Right kidney (tissue), 1 donor: Measurements from ENCODE around the gene TRH.
"Not testable (repeated sequence)": the region's sequence is repeated elsewhere in the genome, so short reads cannot be mapped to it uniquely, and the experiment has no call there.

Experiments used
- DNase-seq: peaks from one replicate; pipeline ENCODE4 v3.0.0-alpha.2; 2016

Gene TRH

GRCh38 chr3:130010556-130010955 is 36.0 kb downstream of the TRH start:
- DNase-seq = no peak

GRCh38 chr3:130012108-130012507 is 37.6 kb downstream of the TRH start:
- not testable (repeated sequence) for DNase-seq

GRCh38 chr3:130013246-130013645 is 38.7 kb downstream of the TRH start:
- DNase-seq = not testable (repeated sequence)

- DNase-seq = no peak
Measured at GRCh38 chr3:130014526-130014925, 40.0 kb downstream of the TRH start.

- not testable (repeated sequence) for DNase-seq
Measured at GRCh38 chr3:130017661-130018060, 43.1 kb downstream of the TRH start.

- DNase-seq = not testable (repeated sequence)
Measured at GRCh38 chr3:130026146-130026829, 51.8 kb downstream of the TRH start.

GRCh38 chr3:130027437-130027836 is 52.9 kb downstream of the TRH start:
- DNase-seq = not testable (repeated sequence)
